Panc1 (cell line): ENCODE data around the gene PSKH1. TPM values are rescaled to one million over a fixed set of nuclear protein-coding genes. Genes with fewer than 3 reads are reported as not detected.

ENCODE experiments used
- ATAC-seq: fragments of 200-7000 bp; cut with Tn5 transposase; 2 replicates; pipeline ENCODE4 v1.9.1; 2020; ENCODE audit warnings: mild to moderate bottlenecking, moderate library complexity
- BruUV-seq: library from RNA; stranded (reverse); fragments of 400-500 nt; replicated peaks from 2 replicates; lab custom pipeline; 2021; lab: Mats Ljungman, UMichigan
- CTCF ChIA-PET: fragments of 300-600 bp; sonication (Branson Sonifier 250); formaldehyde crosslinking; loops from one replicate; lab custom pipeline; 2022; ENCODE audit warnings: antibody characterized with exemption; lab: Charles Lee
- POLR2A ChIA-PET: fragments of 300-600 bp; sonication (Branson Sonifier 250); formaldehyde crosslinking; loops from one replicate; lab custom pipeline; 2022; ENCODE audit warnings: antibody characterized with exemption; lab: Charles Lee
- DNase-seq: peaks from one replicate; pipeline ENCODE4 v3.0.0-alpha.2; 2010; ENCODE audit warnings: low read depth, low spot score
- H3K27ac ChIP-seq: 2 replicates; pipeline ENCODE4 v1.5.1; 2011; ENCODE audit warnings: mild to moderate bottlenecking, low read length, inconsistent platforms
- H3K27me3 ChIP-seq: fragments of 200-500 bp; sonication (Bioruptor generic); 2 replicates; pipeline ENCODE4 v1.6.0; 2014; ENCODE audit warnings: low read length, inconsistent platforms; ENCODE audit not compliant: control insufficient read depth, insufficient read depth
- H3K36me3 ChIP-seq: fragments of 200-500 bp; sonication (Bioruptor generic); 2 replicates; pipeline ENCODE4 v1.5.1; 2014; ENCODE audit warnings: inconsistent platforms, mild to moderate bottlenecking, low read length, moderate library complexity; ENCODE audit not compliant: control insufficient read depth, insufficient read depth
- H3K4me1 ChIP-seq: 2 replicates; pipeline ENCODE4 v1.5.1; 2011; ENCODE audit warnings: inconsistent platforms, mild to moderate bottlenecking, low read length, moderate library complexity; ENCODE audit not compliant: control insufficient read depth, insufficient read depth
- H3K4me3 ChIP-seq, 2 experiments: 2 replicates each; pipeline ENCODE4 v1.5.1; 2011 to 2012; ENCODE audit warnings: low read depth in 2 of 2, low read length in 2 of 2, mild to moderate bottlenecking in 2 of 2, inconsistent platforms in 1 of 2, moderate library complexity in 1 of 2
- H3K9me3 ChIP-seq: fragments of 200-500 bp; sonication (Bioruptor generic); 2 replicates; pipeline ENCODE4 v1.5.1; 2014; ENCODE audit warnings: low read depth, mild to moderate bottlenecking, inconsistent platforms, low read length, moderate library complexity; ENCODE audit not compliant: control insufficient read depth, insufficient read depth
- POLR2AphosphoS5 ChIP-seq: IDR thresholded peaks from 2 replicates; pipeline ENCODE4 v1.6.1; 2012; ENCODE audit warnings: mild to moderate bottlenecking, low read depth, low read length, moderate library complexity
- REST ChIP-seq, 2 experiments: IDR thresholded peaks; 2 replicates each; pipeline ENCODE4 v1.6.1; 2011 to 2012; ENCODE audit warnings: low read depth in 2 of 2, control low read depth in 1 of 2, low read length in 1 of 2, mild to moderate bottlenecking in 1 of 2, moderate library complexity in 1 of 2; ENCODE audit not compliant: insufficient read depth in 1 of 2
- SIN3A ChIP-seq: IDR thresholded peaks from 2 replicates; pipeline ENCODE4 v1.6.1; 2012; ENCODE audit warnings: low read depth, mild to moderate bottlenecking, low read length, moderate library complexity, borderline replicate concordance; ENCODE audit not compliant: insufficient read depth
- TCF7L2 ChIP-seq: IDR thresholded peaks from 2 replicates; pipeline ENCODE4 v1.6.1; 2011; ENCODE audit warnings: mild to moderate bottlenecking, low read depth, low read length, inconsistent platforms
- in situ Hi-C: cut with HindIII; loops from 2 replicates; pipeline ENCODE4 v1.10.0; 2016; ENCODE audit warnings: low sequenced_read_pairs, low pct_unique_long_range_greater_than_20kb
- intact Hi-C: fragments of 100-400 bp; cut with micrococcal nuclease; formaldehyde crosslinking; loops from one replicate; pipeline ENCODE4 v1.10.0; 2022; ENCODE audit not compliant: unreplicated experiment
- total RNA-seq: library from RNA; stranded (reverse); gene quantifications from one replicate; pipeline ENCODE4 v1.2.1, GENCODE V29; 2021; ENCODE audit not compliant: unreplicated experiment
- TF ChIP-seq, protein P1 (sequence below): fragments of 450-650 bp; IDR thresholded peaks from 2 replicates; pipeline ENCODE4 v1.5.1; 2017; ENCODE audit warnings: mild to moderate bottlenecking

The PSKH1 gene
- total RNA-seq, 1 experiment from 2014 or later = 17.8 TPM

GRCh38 chr16:67967183-67967957 lies 74.3 kb downstream of the PSKH1 start:
- TSS peak; percentile 68 for BruUV-seq
- TF ChIP-seq TCF7L2 = no peak
- no peak for TF ChIP-seq POLR2AphosphoS5
- TF ChIP-seq, protein P1, sequence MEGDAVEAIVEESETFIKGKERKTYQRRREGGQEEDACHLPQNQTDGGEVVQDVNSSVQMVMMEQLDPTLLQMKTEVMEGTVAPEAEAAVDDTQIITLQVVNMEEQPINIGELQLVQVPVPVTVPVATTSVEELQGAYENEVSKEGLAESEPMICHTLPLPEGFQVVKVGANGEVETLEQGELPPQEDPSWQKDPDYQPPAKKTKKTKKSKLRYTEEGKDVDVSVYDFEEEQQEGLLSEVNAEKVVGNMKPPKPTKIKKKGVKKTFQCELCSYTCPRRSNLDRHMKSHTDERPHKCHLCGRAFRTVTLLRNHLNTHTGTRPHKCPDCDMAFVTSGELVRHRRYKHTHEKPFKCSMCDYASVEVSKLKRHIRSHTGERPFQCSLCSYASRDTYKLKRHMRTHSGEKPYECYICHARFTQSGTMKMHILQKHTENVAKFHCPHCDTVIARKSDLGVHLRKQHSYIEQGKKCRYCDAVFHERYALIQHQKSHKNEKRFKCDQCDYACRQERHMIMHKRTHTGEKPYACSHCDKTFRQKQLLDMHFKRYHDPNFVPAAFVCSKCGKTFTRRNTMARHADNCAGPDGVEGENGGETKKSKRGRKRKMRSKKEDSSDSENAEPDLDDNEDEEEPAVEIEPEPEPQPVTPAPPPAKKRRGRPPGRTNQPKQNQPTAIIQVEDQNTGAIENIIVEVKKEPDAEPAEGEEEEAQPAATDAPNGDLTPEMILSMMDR = no peak
- TF ChIP-seq SIN3A = no peak
- no peak for TF ChIP-seq REST (IDR thresholded peaks at IDR 0.05; ENCODE audit: insufficient read depth in 1 of 2, low read depth in 2 of 2, low read length in 1 of 2)
- no peaks in the 10 kb centered on the region for H3K36me3 ChIP-seq
- no peak for DNase-seq
- POLR2A ChIA-PET = interaction anchor here (0.5 kb wide), 2 partner anchors 27 to 237 kb away, joined by 3 to 4 read pairs; no protein-coding TSS in a partner anchor
- intact Hi-C loops (no loop called here), in situ Hi-C loops (no loop called here)
- H3K27ac ChIP-seq = peak overlapping the region; percentile 88
- H3K4me3 ChIP-seq = peak overlapping the region; percentile 69 to 85
- CTCF ChIA-PET = no interaction called here
- no peak for ATAC-seq
- no peaks in the 10 kb centered on the region for H3K27me3 ChIP-seq
- peaks cover 15% of the 10 kb centered on the region for H3K4me1 ChIP-seq
- no peaks in the 10 kb centered on the region for H3K9me3 ChIP-seq

- CTCF ChIA-PET = no interaction called here
- peak overlapping the region; percentile 88 for H3K27ac ChIP-seq
- DNase-seq = no peak
- POLR2A ChIA-PET = interaction anchor here (0.5 kb wide), 2 partner anchors 26 to 236 kb away, joined by 3 to 4 read pairs; no protein-coding TSS in a partner anchor
- intact Hi-C loops = no loop called here
- no peaks in the 10 kb centered on the region for H3K27me3 ChIP-seq
- BruUV-seq = no TSS peak
- H3K4me1 ChIP-seq = peaks cover 15% of the 10 kb centered on the region
- TF ChIP-seq POLR2AphosphoS5 (no peak), REST (IDR thresholded peaks at IDR 0.05; ENCODE audit: insufficient read depth in 1 of 2, low read depth in 2 of 2, low read length in 1 of 2) (no peak), SIN3A (no peak), TCF7L2 (no peak)
- TF ChIP-seq, protein P1 = no peak
- no peaks in the 10 kb centered on the region for H3K9me3 ChIP-seq
- peak; percentile 53 for ATAC-seq
- H3K36me3 ChIP-seq = no peaks in the 10 kb centered on the region
- in situ Hi-C loops = no loop called here
- peak overlapping the region; percentile 69 to 85 for H3K4me3 ChIP-seq
Measured at GRCh38 chr16:67967958-67968399, 74.9 kb downstream of the PSKH1 start.
